ENCODE measurements around the gene MMEL1. TPM values are rescaled to one million over a fixed set of nuclear protein-coding genes. Genes with fewer than 3 reads are reported as not detected.
A peak's percentile ranks its signal among the peaks of the same experiment; 100 is the strongest.

MMEL1 gene
- total RNA-seq, 2 donors from 2014 or later, result 0.57 to 1.8 TPM

GRCh38 chr1:2610036-2610959, 22.5 kb downstream of the MMEL1 start:
- DNase-seq (ENCODE audit: low spot score), result peak; percentile 78
- intact Hi-C loops (cut with DNase I), result no loop called here

- peak; percentile 77 for DNase-seq (ENCODE audit: low spot score)
These were observed 23.3 kb downstream of the MMEL1 start for GRCh38 chr1:2609319-2610035.

GRCh38 chr1:2607641-2608091, 25.1 kb downstream of the MMEL1 start:
- intact Hi-C loops (cut with DNase I), result no loop called here
- DNase-seq (ENCODE audit: low spot score), result peak; percentile 86

More at GRCh38 chr1:2609319-2610035, 23.3 kb downstream of the MMEL1 start:
- intact Hi-C loops (cut with DNase I), result no loop called here

GRCh38 chr1:2606881-2607621, 25.8 kb downstream of the MMEL1 start:
- peak; percentile 55 for DNase-seq (ENCODE audit: low spot score)

GRCh38 chr1:2606396-2606880, 26.4 kb downstream of the MMEL1 start:
- DNase-seq (ENCODE audit: low spot score), result peak; percentile 76

More at GRCh38 chr1:2606881-2607621, 25.8 kb downstream of the MMEL1 start:
- intact Hi-C loops (cut with DNase I), result no loop called here

GRCh38 chr1:2605509-2606395, 27.1 kb downstream of the MMEL1 start:
- DNase-seq (ENCODE audit: low spot score), result peak; percentile 77
- intact Hi-C loops (cut with DNase I), result no loop called here

More at GRCh38 chr1:2606396-2606880, 26.4 kb downstream of the MMEL1 start:
- intact Hi-C loops (cut with DNase I), result no loop called here

DNA sequence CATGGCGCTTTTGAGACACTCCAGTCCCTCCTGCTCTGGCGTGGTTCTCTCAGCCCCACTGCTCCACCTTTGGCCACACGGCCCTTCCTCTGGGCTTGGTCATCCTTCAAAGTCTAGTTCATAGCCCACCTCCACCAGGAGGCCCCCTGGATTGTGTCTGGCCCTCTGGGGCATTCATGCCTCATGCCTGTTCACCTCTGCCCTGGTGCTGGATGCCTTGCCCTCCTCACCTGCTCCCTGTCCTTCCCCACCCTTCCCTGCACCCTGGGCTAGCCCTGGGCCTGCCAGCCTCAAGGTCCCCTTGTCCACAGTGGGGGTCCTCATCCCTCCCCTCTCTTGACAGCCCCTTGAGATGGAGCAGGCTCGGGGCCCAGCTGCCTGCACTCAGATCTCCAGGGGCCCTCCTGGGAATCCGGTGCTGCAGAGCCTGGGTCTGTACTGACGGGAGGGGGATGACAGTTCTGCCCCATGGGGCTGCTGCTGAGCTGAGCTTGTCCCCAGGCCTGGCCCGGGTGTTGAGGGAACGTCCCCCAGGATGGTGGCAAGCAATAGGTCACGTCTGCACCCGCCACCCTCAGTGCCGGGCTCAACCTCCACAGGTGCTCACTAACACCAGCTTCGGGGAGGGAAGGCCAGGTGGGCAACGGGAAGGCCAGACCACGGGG, 27.8 kb downstream of the MMEL1 start:
- no peak for DNase-seq (ENCODE audit: low spot score)
- intact Hi-C loops (cut with DNase I), result no loop called here

- intact Hi-C loops (cut with DNase I), result no loop called here
- no peak for DNase-seq (ENCODE audit: low spot score)
These were observed 28.5 kb downstream of the MMEL1 start for GRCh38 chr1:2604156-2604843.

DNA sequence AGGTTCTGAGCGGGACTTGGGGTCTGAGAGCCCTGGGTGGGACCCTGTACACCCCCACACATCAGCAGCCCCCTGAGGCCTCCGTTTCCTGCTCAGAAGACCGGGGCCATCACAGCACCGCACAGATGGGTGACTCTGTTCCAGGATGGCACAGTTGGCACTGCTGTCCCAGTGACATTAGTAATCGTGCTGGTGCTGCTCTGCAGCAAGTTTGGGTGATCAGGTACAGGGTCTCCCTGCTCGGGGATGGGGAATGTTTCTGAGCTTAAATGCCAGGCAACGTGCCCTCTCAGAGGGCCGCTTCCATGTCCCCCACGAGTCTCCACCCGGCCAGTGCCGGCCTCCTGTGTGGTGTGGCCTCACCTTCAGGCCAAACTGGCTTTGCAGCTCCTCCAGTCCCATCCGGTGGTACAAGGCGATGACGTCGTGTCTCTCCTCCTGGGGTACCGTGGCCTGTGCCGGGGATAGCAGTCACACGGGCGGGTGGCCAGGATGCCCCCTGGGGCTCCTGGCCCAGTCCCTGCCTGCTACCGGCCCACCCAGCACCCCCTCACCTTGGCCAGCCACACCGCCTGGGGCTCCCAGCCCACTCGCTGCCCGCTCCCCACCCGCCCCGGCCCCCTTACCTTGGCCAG, 29.2 kb downstream of the MMEL1 start:
- DNase-seq (ENCODE audit: low spot score), result peak; percentile 71
- intact Hi-C loops (cut with DNase I), result no loop called here

DNA sequence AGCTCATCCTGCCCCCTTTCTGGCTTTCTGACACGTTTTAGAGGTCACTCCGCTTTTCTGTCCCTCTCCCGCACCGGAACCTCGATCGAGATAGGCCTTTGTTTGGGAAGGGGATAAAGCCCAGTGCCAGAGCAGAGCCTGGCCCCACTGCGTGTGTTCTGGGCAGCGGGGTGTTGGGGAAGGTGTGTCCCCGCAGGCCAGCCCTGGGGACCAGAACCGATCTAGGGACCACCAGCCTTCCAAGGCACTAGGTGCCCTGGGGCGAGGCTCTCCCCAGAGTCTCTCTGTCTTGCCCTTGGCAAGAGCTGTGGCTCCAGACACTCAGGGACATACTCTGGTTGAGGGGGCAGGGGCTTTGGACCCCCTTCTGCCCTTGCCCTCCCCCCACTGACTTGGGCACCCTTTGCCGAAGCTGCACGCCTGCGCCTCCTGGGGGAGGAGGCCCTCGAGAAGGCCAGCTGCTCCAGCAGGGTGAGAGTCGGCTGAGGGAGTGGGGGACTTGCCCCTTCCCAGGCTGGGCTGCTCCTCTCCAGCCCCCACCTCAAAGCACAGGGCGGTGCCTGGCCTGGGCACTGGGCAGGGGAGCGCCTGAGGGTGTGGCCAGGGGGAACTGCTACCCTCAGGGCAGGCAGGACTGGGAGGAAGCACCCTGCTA, 29.8 kb downstream of the MMEL1 start:
- intact Hi-C loops (cut with DNase I), result no loop called here
- peak; percentile 75 for DNase-seq (ENCODE audit: low spot score)

DNA sequence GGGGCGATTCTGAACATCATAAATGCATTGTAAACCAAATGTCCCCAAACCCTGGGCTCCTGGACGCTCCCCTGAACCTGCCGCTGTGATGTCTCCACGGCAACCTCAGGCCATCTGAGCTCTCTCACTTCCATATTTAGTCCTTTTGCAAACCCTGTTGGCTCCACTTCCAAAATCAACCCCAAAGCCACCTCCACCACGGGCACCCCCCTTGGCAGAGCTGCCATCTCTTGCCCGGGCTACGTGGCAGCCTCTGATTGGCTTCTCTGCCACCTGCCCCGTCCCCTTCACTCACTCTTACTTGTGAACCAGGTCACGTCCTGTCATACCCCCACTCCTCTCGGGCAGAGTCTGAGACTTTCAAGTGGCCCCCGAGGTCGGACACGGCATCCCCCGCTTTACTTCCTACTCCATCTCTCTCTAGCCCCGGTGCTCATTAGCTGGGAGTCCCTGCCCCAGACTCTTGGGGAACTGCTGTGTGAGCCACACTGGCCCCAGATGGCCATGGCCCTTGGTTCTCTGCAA, 30.4 kb downstream of the MMEL1 start:
- intact Hi-C loops (cut with DNase I), result no loop called here
- no peak for DNase-seq (ENCODE audit: low spot score)

GRCh38 chr1:2601721-2602303, 31.0 kb downstream of the MMEL1 start:
- DNase-seq (ENCODE audit: low spot score), result no peak
- intact Hi-C loops (cut with DNase I), result no loop called here

GRCh38 chr1:2598329-2598931, 34.4 kb downstream of the MMEL1 start:
- no peak for DNase-seq (ENCODE audit: low spot score)

GRCh38 chr1:2597441-2598328, 35.1 kb downstream of the MMEL1 start:
- intact Hi-C loops (cut with DNase I), result no loop called here
- DNase-seq (ENCODE audit: low spot score), result no peak

More at GRCh38 chr1:2598329-2598931, 34.4 kb downstream of the MMEL1 start:
- intact Hi-C loops (cut with DNase I), result no loop called here
